Prostate gland (tissue), 2 donors: ENCODE measurements around the gene ZSWIM8.

Experiments used
- CTCF ChIP-seq, 4 experiments: fragments of 200-600 bp in 2 of 4; fragments of 450-650 bp in 2 of 4; sonication (generic) in 2 of 4; IDR thresholded peaks; 1 replicate in 3 of 4; 2 replicates in 1 of 4; pipeline ENCODE4 v1.5.1; 2016 to 2019; ENCODE audit warnings: antibody characterized with exemption in 4 of 4, mild to moderate bottlenecking in 2 of 4, moderate library complexity in 2 of 4
- POLR2A ChIP-seq: fragments of 450-650 bp; IDR thresholded peaks from one replicate; pipeline ENCODE4 v1.6.1; 2016; ENCODE audit warnings: antibody characterized with exemption, mild to moderate bottlenecking
- POLR2AphosphoS5 ChIP-seq: sonication (generic); formaldehyde crosslinking; IDR thresholded peaks from one replicate; pipeline ENCODE4 v1.6.1; 2017; ENCODE audit warnings: antibody characterized with exemption

GRCh38 chr10:73814896-73815718 is 29.7 kb downstream of the ZSWIM8 start:
- TF ChIP-seq CTCF (IDR thresholded peaks at IDR 0.05) (no peak), POLR2A (no peak), POLR2AphosphoS5 (no peak)
